Measurements from ENCODE around the gene ACSF3. TPM values are rescaled to one million over a fixed set of nuclear protein-coding genes. Genes with fewer than 3 reads are reported as not detected.

The ACSF3 gene
- total and polyA plus RNA-seq, 2 donors (not counting 1 experiment from before 2014, with no cell fraction given), result 9.2 to 23.1 TPM

DNA sequence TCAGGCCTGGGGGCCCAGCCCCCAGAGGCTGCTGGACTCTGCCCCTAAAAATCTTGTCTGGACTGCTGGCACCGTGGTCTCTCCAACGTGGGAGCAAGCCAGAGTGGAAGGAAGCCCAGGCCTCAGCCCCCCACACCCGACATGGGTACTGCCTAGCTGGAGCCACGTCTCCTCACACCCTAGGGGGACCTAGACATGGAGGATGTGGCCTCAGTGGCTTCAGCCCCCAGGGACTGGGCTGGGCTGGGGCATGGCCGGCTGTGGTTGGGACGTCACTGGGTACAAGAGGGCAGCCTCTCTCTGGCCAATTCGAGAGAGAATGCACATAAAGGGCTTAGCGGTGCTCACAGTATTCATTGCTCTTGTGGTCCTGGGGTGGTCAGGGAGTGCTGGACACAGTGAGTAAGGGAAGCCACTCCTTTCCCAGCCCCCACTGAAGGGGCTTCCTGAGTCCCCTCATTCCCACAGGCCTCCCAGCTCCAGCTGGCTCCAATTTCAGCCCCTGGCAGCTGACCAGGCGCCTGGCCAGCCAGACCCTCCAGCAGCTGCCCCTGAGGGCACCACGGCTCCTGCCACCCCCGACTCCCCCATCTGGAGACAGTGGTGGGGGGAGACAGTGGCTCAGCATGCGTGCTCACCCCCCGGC, 79.0 kb downstream of the ACSF3 start:
- no peak overlapping the region for H2AFZ ChIP-seq (ENCODE audit: low read length)
- no peaks in the 10 kb centered on the region for H3K36me3 ChIP-seq (ENCODE audit: control insufficient read depth, insufficient read depth, low read length)
- H3K4me3 ChIP-seq (replicated peaks in 1 of 4; ENCODE audit: control extremely low read depth in 1 of 4, insufficient read depth in 1 of 4, low read depth in 3 of 4, low read length in 4 of 4), result no peak overlapping the region
- peaks cover 2% of the 10 kb centered on the region for H3K4me1 ChIP-seq (ENCODE audit: control insufficient read depth, extremely low read depth, insufficient read depth, low read length)
- DNase-seq (ENCODE audit: low read depth in 2 of 2), result no peak
- no peak overlapping the region for H3K27ac ChIP-seq (ENCODE audit: insufficient read depth, low read length)
- no peak overlapping the region for H3K4me2 ChIP-seq (ENCODE audit: extremely low read depth, insufficient read depth, low read length)
- H3K27me3 ChIP-seq (ENCODE audit: control insufficient read depth, insufficient read depth, low read length), result no peaks in the 10 kb centered on the region
- no peak overlapping the region for H3K9ac ChIP-seq (ENCODE audit: insufficient read depth, low read length)
- no peaks in the 10 kb centered on the region for H3K79me2 ChIP-seq (ENCODE audit: control insufficient read depth, insufficient read depth, low read length)
- H3K9me3 ChIP-seq (ENCODE audit: control insufficient read depth, insufficient read depth, low read depth, low read length), result no peaks in the 10 kb centered on the region
- no peaks in the 10 kb centered on the region for H4K20me1 ChIP-seq (ENCODE audit: control insufficient read depth, extremely low read depth, insufficient read depth, low read length)
- no peak for TF ChIP-seq EZH2 (IDR thresholded peaks at IDR 0.05; ENCODE audit: low read length, missing control alignments)
- TF ChIP-seq, protein P1, sequence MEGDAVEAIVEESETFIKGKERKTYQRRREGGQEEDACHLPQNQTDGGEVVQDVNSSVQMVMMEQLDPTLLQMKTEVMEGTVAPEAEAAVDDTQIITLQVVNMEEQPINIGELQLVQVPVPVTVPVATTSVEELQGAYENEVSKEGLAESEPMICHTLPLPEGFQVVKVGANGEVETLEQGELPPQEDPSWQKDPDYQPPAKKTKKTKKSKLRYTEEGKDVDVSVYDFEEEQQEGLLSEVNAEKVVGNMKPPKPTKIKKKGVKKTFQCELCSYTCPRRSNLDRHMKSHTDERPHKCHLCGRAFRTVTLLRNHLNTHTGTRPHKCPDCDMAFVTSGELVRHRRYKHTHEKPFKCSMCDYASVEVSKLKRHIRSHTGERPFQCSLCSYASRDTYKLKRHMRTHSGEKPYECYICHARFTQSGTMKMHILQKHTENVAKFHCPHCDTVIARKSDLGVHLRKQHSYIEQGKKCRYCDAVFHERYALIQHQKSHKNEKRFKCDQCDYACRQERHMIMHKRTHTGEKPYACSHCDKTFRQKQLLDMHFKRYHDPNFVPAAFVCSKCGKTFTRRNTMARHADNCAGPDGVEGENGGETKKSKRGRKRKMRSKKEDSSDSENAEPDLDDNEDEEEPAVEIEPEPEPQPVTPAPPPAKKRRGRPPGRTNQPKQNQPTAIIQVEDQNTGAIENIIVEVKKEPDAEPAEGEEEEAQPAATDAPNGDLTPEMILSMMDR (conservative IDR thresholded peaks at IDR 0.05 in 1 of 2, IDR thresholded peaks at IDR 0.05 in 1 of 2; ENCODE audit: low read depth in 1 of 2, low read length in 2 of 2), result no peak

DNA sequence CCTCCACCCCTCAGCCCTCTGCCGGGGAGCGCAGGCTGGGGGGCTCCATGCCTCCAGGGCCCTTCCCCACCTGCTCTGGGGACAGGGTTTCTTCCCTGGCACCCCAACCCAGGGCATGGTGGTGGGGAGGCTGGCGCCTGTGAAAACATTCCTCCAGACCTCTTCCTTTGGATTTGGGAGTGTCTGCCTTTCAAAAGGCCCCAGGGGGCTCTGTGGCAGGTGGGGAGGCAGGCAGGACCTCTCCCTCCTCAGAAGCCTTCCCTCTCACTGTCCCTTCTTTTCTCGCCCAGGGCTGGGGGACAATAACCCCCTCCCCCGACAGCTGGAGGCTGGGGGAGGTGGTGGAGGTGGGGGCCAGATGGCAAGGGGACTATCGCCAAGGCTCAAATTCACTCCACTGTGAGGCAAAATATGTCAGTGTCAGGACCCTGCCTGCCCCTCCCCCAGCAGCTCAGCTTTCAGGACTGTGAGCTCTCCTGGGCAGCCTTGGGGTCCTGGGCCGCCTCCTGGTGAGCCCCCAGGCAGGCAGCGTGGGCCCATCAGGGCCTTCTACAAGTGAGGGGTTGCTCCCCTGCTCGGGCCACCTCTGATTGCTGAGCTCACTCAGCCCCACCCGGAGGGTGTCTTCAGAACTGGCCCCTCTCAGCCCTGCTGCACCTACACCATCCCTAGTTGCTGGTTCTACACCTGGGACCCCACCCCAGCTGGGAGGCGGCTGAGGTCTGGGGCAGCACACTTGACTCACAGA, 79.7 kb downstream of the ACSF3 start:
- H4K20me1 ChIP-seq (ENCODE audit: control insufficient read depth, extremely low read depth, insufficient read depth, low read length), result no peaks in the 10 kb centered on the region
- H3K27me3 ChIP-seq (ENCODE audit: control insufficient read depth, insufficient read depth, low read length), result no peaks in the 10 kb centered on the region
- TF ChIP-seq, protein P1 (conservative IDR thresholded peaks at IDR 0.05 in 1 of 2, IDR thresholded peaks at IDR 0.05 in 1 of 2; ENCODE audit: low read depth in 1 of 2, low read length in 2 of 2), result no peak
- no peak for TF ChIP-seq EZH2 (IDR thresholded peaks at IDR 0.05; ENCODE audit: low read length, missing control alignments)
- no peak overlapping the region for H3K9ac ChIP-seq (ENCODE audit: insufficient read depth, low read length)
- H3K27ac ChIP-seq (ENCODE audit: insufficient read depth, low read length), result no peak overlapping the region
- H3K79me2 ChIP-seq (ENCODE audit: control insufficient read depth, insufficient read depth, low read length), result no peaks in the 10 kb centered on the region
- H3K4me1 ChIP-seq (ENCODE audit: control insufficient read depth, extremely low read depth, insufficient read depth, low read length), result peaks cover 2% of the 10 kb centered on the region
- H2AFZ ChIP-seq (ENCODE audit: low read length), result no peak overlapping the region
- H3K4me3 ChIP-seq (replicated peaks in 1 of 4; ENCODE audit: control extremely low read depth in 1 of 4, insufficient read depth in 1 of 4, low read depth in 3 of 4, low read length in 4 of 4), result no peak overlapping the region
- DNase-seq (ENCODE audit: low read depth in 2 of 2), result no peak
- no peaks in the 10 kb centered on the region for H3K36me3 ChIP-seq (ENCODE audit: control insufficient read depth, insufficient read depth, low read length)
- no peak overlapping the region for H3K4me2 ChIP-seq (ENCODE audit: extremely low read depth, insufficient read depth, low read length)
- no peaks in the 10 kb centered on the region for H3K9me3 ChIP-seq (ENCODE audit: control insufficient read depth, insufficient read depth, low read depth, low read length)

DNA sequence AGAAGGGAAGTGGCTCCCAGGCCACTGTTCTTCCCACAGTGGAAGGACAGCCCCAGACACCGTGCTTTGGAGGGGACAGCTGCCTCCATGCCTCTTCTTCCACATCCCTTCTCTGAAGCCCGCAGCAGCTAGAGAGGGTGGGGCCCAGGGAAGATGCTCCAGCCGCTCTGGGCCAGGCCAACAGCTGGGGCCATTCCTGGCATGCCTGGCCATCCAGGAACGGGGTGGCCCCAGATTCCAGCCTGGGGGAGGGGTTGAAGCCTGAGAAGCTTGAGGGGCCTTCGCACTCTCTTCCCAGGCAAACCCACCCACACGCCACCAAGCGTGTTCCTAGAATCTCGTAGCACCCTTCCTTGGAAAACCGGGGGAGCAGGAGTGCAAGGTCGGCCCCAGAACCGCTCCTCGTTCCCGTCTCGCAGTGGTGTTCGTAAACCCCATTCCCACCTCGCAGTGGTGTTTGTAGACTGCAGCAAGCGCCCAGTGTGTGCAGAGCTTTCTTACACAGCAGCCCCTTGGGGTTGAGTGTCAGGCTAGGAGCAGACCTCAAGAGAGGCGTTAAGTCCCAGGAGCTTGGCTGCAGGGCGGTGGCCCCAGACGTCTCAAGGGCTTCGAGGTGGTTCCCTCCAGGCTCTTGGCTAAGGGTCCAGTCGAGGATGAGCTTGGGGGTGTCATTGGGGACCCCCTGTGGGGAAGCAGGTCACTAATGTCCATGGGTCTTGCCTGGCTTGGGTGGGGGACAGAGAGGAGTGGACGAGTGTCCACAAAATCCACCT, 80.6 kb downstream of the ACSF3 start:
- H3K4me3 ChIP-seq (replicated peaks in 1 of 4; ENCODE audit: control extremely low read depth in 1 of 4, insufficient read depth in 1 of 4, low read depth in 3 of 4, low read length in 4 of 4), result no peak overlapping the region
- DNase-seq (ENCODE audit: low read depth in 2 of 2), result no peak
- H3K36me3 ChIP-seq (ENCODE audit: control insufficient read depth, insufficient read depth, low read length), result no peaks in the 10 kb centered on the region
- no peaks in the 10 kb centered on the region for H4K20me1 ChIP-seq (ENCODE audit: control insufficient read depth, extremely low read depth, insufficient read depth, low read length)
- no peak overlapping the region for H3K27ac ChIP-seq (ENCODE audit: insufficient read depth, low read length)
- TF ChIP-seq, protein P1 (conservative IDR thresholded peaks at IDR 0.05 in 1 of 2, IDR thresholded peaks at IDR 0.05 in 1 of 2; ENCODE audit: low read depth in 1 of 2, low read length in 2 of 2), result no peak
- TF ChIP-seq EZH2 (IDR thresholded peaks at IDR 0.05; ENCODE audit: low read length, missing control alignments), result no peak
- H3K4me1 ChIP-seq (ENCODE audit: control insufficient read depth, extremely low read depth, insufficient read depth, low read length), result peaks cover 2% of the 10 kb centered on the region
- H2AFZ ChIP-seq (ENCODE audit: low read length), result no peak overlapping the region
- no peaks in the 10 kb centered on the region for H3K27me3 ChIP-seq (ENCODE audit: control insufficient read depth, insufficient read depth, low read length)
- H3K9ac ChIP-seq (ENCODE audit: insufficient read depth, low read length), result no peak overlapping the region
- H3K4me2 ChIP-seq (ENCODE audit: extremely low read depth, insufficient read depth, low read length), result no peak overlapping the region
- H3K9me3 ChIP-seq (ENCODE audit: control insufficient read depth, insufficient read depth, low read depth, low read length), result no peaks in the 10 kb centered on the region
- no peaks in the 10 kb centered on the region for H3K79me2 ChIP-seq (ENCODE audit: control insufficient read depth, insufficient read depth, low read length)

All from fibroblast of lung (primary cell).